Measurements from ENCODE around the gene ADGRA1.

- TF ChIP-seq CTCF (IDR thresholded peaks at IDR 0.05) (no peak), POLR2A (IDR thresholded peaks at IDR 0.05) (no peak)
These were observed 15.7 kb downstream of the ADGRA1 start for GRCh38 chr10:133103311-133103910.
